ENCODE data around the gene CFH.
A peak's percentile ranks its signal among the peaks of the same experiment; 100 is the strongest.
"Not testable (repeated sequence)": the region's sequence is repeated elsewhere in the genome, so short reads cannot be mapped to it uniquely, and the experiment has no call there.

The CFH gene

GRCh38 chr1:196733091-196733970, 81.5 kb downstream of the CFH start:
- DNase-seq: no peak
- no peak for ATAC-seq (replicated peaks)
- H3K4me3 Mint-ChIP-seq: no peak overlapping the region
- no peaks in the 10 kb centered on the region for H3K4me1 Mint-ChIP-seq (ENCODE audit: low read depth in 2 of 2)
- H3K27me3 Mint-ChIP-seq: no peaks in the 10 kb centered on the region
- no peak overlapping the region for H3K27ac Mint-ChIP-seq
- H3K36me3 Mint-ChIP-seq (ENCODE audit: insufficient read depth): peaks cover 12% of the 10 kb centered on the region
- H3K9me3 Mint-ChIP-seq: no peaks in the 10 kb centered on the region

GRCh38 chr1:196734006-196734405, 82.2 kb downstream of the CFH start:
- ATAC-seq (replicated peaks): no peak
- Mint-ChIP-seq H3K4me3 (no peak overlapping the region), H3K4me1 (ENCODE audit: low read depth in 2 of 2) (no peaks in the 10 kb centered on the region), H3K27ac (no peak overlapping the region), H3K9me3 (no peaks in the 10 kb centered on the region), H3K36me3 (ENCODE audit: insufficient read depth) (peaks cover 16% of the 10 kb centered on the region), H3K27me3 (no peaks in the 10 kb centered on the region)
- no peak for DNase-seq

DNA sequence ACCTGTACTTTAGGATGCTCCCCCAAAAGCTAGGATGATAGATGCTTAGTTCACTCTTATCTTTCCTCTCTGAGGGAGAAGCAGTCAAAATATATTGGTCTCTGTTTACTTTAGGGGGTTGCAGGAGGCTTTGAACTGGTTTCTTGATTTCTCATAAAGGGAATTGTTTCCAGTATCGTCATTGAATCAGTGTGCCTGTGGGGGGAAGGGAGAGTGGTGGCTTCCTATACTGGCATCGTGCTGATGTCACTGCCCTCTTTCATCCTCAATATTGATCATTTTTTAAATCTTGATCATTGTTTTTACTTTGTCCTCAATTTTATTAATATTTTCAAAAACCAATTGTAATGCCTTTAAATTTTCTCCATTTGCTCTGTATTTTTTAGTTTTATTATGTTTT, 82.6 kb downstream of the CFH start:
- DNase-seq: no peak
- H3K36me3 Mint-ChIP-seq (ENCODE audit: insufficient read depth): peaks cover 19% of the 10 kb centered on the region
- no peaks in the 10 kb centered on the region for H3K4me1 Mint-ChIP-seq (ENCODE audit: low read depth in 2 of 2)
- H3K9me3 Mint-ChIP-seq: peaks cover 0 to 3% of the 10 kb centered on the region in 2 donors
- no peak overlapping the region for H3K27ac Mint-ChIP-seq
- H3K4me3 Mint-ChIP-seq: no peak overlapping the region
- ATAC-seq (replicated peaks): no peak
- H3K27me3 Mint-ChIP-seq: no peaks in the 10 kb centered on the region

GRCh38 chr1:196738730-196739129, 86.9 kb downstream of the CFH start:
- Mint-ChIP-seq H3K9me3 (peaks cover 0 to 6% of the 10 kb centered on the region in 2 donors), H3K36me3 (ENCODE audit: insufficient read depth) (peaks cover 31% of the 10 kb centered on the region), H3K27me3 (no peaks in the 10 kb centered on the region), H3K27ac (no peak overlapping the region), H3K4me1 (ENCODE audit: low read depth in 2 of 2) (peaks cover 0 to 2% of the 10 kb centered on the region in 2 donors), H3K4me3 (no peak overlapping the region)
- ATAC-seq (replicated peaks) (no peak), DNase-seq (no peak)

DNA sequence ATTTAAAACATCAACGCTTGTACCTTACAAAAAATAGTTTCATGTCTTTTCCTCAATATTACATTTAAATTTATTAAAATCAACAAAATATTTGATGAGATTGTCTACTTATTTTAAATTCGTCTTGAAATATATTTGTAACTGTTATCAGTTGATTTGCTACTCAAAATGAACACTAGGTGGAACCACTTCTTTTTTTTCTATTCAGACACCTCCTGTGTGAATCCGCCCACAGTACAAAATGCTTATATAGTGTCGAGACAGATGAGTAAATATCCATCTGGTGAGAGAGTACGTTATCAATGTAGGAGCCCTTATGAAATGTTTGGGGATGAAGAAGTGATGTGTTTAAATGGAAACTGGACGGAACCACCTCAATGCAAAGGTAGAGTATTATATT, 91.4 kb downstream of the CFH start:
- not testable (repeated sequence) for H3K4me1 Mint-ChIP-seq (ENCODE audit: low read depth in 2 of 2); H3K4me3 Mint-ChIP-seq; H3K27me3 Mint-ChIP-seq; DNase-seq; ATAC-seq (replicated peaks); H3K9me3 Mint-ChIP-seq; H3K27ac Mint-ChIP-seq
- H3K36me3 Mint-ChIP-seq (ENCODE audit: insufficient read depth): peaks cover 39% of the 10 kb centered on the region

- not testable (repeated sequence) for H3K9me3 Mint-ChIP-seq; H3K36me3 Mint-ChIP-seq (ENCODE audit: insufficient read depth); H3K27me3 Mint-ChIP-seq; H3K27ac Mint-ChIP-seq; ATAC-seq (replicated peaks); H3K4me1 Mint-ChIP-seq (ENCODE audit: low read depth in 2 of 2); H3K4me3 Mint-ChIP-seq; DNase-seq
Measured at GRCh38 chr1:196765019-196765740, 113.3 kb downstream of the CFH start.

DNA sequence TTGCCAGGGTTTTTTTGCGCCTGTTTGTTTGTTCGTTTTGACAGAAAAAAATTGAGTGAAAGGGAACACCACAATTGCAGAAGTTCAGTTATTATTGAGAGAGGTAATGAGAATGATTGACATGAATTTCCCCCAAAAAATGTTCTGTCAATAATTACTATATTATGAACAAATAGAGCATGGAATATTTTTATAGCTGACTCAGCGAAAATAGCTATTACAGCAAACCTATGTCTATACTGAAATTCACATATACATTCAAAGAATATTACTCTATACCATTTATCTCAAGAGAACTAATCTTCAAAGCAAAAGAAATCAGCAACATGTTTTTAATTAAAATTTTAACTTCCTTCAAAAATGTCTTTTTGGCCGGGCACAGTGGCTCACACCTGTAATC, 118.0 kb downstream of the CFH start:
- H3K4me1 Mint-ChIP-seq (ENCODE audit: low read depth in 2 of 2); H3K27me3 Mint-ChIP-seq; H3K4me3 Mint-ChIP-seq; H3K9me3 Mint-ChIP-seq; H3K36me3 Mint-ChIP-seq (ENCODE audit: insufficient read depth); ATAC-seq (replicated peaks); H3K27ac Mint-ChIP-seq; DNase-seq: not testable (repeated sequence)

GRCh38 chr1:196773713-196774112, 121.9 kb downstream of the CFH start:
- peaks cover 0 to 2% of the 10 kb centered on the region in 2 donors for H3K9me3 Mint-ChIP-seq
- ATAC-seq (replicated peaks): no peak
- no peak for DNase-seq

DNA sequence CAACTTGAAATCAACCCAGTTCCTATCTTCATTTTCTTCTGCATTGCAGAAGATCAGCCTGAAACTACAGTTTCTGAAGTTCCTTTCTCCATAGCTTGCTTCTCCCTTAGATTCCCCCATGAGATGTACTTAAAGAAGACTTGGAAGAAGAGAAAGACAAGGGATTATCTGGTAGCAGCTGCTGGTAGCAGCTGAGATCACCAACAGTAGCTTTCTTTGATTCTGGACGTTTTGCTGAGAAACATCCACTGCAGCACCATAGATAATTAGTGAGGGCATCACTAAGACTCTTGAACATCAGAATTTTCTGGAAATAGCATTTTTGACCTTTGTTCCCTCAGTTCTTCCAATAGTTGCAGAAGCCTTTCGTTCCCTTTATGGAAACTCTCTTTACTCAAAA, 122.3 kb downstream of the CFH start:
- no peak for ATAC-seq (replicated peaks)

More at GRCh38 chr1:196773713-196774112, 121.9 kb downstream of the CFH start:
- Mint-ChIP-seq H3K4me3 (no peak overlapping the region), H3K36me3 (ENCODE audit: insufficient read depth) (peaks cover 3% of the 10 kb centered on the region), H3K27ac (no peak overlapping the region), H3K27me3 (no peaks in the 10 kb centered on the region), H3K4me1 (ENCODE audit: low read depth in 2 of 2) (no peaks in the 10 kb centered on the region)

DNA sequence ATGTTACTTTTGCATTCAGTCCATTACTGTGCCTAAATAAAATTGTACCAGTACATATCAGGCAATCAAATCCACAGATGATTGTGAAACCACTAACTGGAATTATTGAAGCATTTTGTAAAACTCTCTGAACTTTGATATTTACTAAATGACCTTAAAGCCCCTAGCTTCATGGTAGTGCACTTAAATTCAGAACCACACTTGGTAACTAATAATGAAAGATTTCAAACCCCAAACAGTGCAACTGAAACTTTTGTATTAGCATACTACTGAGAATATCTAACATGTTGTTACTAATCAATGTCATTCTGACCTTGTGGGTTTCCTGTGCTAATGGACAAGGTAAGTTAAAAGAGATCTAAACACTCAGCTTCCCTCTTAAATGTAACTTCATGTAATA, 122.8 kb downstream of the CFH start, which contains the start of gene CFHR3:
Gene CFHR3, plus strand, starts transcription at position 238 of the 400 bp plus-strand sequence. Its CDS starts 47 bp downstream, at position 285.
- Mint-ChIP-seq H3K4me3 (no peak within 1 kb of the TSS), H3K36me3 (ENCODE audit: insufficient read depth) (peaks cover 3% of the 10 kb centered on the region), H3K27ac (no peak within 1 kb of the TSS), H3K27me3 (no peaks in the 10 kb centered on the region), H3K4me1 (ENCODE audit: low read depth in 2 of 2) (no peaks in the 10 kb centered on the region), H3K9me3 (peaks cover 0 to 2% of the 10 kb centered on the region in 2 donors)
- ATAC-seq (replicated peaks) (no peak), DNase-seq (no peak)

More for the DNA sequence above, 122.3 kb downstream of the CFH start:
- Mint-ChIP-seq H3K4me1 (ENCODE audit: low read depth in 2 of 2) (no peaks in the 10 kb centered on the region), H3K4me3 (no peak overlapping the region), H3K27me3 (no peaks in the 10 kb centered on the region), H3K36me3 (ENCODE audit: insufficient read depth) (peaks cover 3% of the 10 kb centered on the region), H3K27ac (no peak overlapping the region), H3K9me3 (peaks cover 0 to 2% of the 10 kb centered on the region in 2 donors)
- no peak for DNase-seq

- Mint-ChIP-seq H3K27me3 (no peaks in the 10 kb centered on the region), H3K36me3 (ENCODE audit: insufficient read depth) (peaks cover 3% of the 10 kb centered on the region), H3K9me3 (peaks cover 0 to 2% of the 10 kb centered on the region in 2 donors), H3K27ac (no peak overlapping the region), H3K4me3 (no peak overlapping the region), H3K4me1 (ENCODE audit: low read depth in 2 of 2) (no peaks in the 10 kb centered on the region)
- DNase-seq: no peak
- ATAC-seq (replicated peaks): no peak
Measured at GRCh38 chr1:196777603-196778002, 125.8 kb downstream of the CFH start.

DNA sequence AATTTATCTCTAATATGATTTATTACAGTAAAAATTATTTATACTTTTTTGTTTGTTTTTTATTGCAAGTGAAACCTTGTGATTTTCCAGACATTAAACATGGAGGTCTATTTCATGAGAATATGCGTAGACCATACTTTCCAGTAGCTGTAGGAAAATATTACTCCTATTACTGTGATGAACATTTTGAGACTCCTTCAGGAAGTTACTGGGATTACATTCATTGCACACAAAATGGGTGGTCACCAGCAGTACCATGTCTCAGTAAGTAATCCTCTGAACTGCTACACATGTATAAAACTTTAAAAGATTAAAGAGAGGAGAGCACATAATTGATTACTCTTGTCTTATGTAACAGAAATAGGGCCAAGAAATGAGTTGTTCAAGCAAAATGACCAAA, 127.2 kb downstream of the CFH start:
- DNase-seq (no peak), ATAC-seq (replicated peaks) (no peak)
- H3K27ac Mint-ChIP-seq: no peak overlapping the region
- H3K27me3 Mint-ChIP-seq: no peaks in the 10 kb centered on the region
- H3K4me1 Mint-ChIP-seq (ENCODE audit: low read depth in 2 of 2): no peaks in the 10 kb centered on the region
- H3K36me3 Mint-ChIP-seq (ENCODE audit: insufficient read depth): no peaks in the 10 kb centered on the region
- H3K4me3 Mint-ChIP-seq: no peak overlapping the region
- peaks cover 0 to 2% of the 10 kb centered on the region in 2 donors for H3K9me3 Mint-ChIP-seq

DNA sequence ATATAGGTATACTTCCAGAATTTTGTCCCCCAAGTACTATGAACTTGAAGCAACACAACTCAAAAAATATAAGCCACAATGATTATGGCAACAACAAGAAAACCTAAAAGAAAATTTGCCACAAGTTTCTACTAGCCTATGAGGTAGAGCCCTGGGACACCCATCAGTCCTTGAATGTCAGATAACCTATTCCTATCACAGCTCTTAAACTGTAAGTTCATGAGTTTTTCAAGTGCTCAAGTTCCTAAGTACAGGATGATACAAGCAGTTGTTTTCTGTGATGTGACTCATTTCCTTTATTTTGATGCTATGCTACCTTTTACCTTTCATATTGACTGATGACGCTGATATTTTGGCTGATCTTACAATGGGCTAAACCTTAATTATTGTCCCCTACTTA, 139.4 kb downstream of the CFH start:
- ATAC-seq (replicated peaks); H3K4me3 Mint-ChIP-seq; H3K27me3 Mint-ChIP-seq; H3K9me3 Mint-ChIP-seq; H3K4me1 Mint-ChIP-seq (ENCODE audit: low read depth in 2 of 2); DNase-seq; H3K27ac Mint-ChIP-seq; H3K36me3 Mint-ChIP-seq (ENCODE audit: insufficient read depth): not testable (repeated sequence)

DNA sequence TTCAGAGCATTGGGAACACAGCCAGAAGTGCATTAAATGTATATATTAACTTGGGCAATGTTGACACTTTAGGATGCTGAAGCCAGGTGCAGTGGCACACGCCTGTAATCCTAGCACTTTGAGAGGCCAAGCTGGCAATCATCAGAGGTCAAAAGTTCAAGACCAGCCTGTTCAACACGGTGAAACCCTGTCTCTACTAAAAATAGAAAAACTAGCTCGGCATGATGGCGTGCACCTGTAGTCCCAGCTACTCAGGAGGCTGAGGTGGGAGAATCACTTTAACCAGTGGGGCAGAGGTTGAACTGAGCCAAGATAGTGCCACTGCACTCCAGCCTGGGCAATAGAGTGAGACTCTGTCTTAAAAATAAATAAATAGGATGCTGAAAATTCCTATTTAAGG, 142.3 kb downstream of the CFH start:
- H3K4me3 Mint-ChIP-seq; H3K36me3 Mint-ChIP-seq (ENCODE audit: insufficient read depth); H3K9me3 Mint-ChIP-seq; H3K4me1 Mint-ChIP-seq (ENCODE audit: low read depth in 2 of 2); ATAC-seq (replicated peaks); DNase-seq; H3K27me3 Mint-ChIP-seq: not testable (repeated sequence)
- H3K27ac Mint-ChIP-seq: peak overlapping the region in 1 of 2 donors; percentile 42

Data from effector memory CD8-positive, alpha-beta T cell (primary cell).